Tibial nerve (tissue), 4 donors: ENCODE data around the gene SKA3. TPM values are rescaled to one million over a fixed set of nuclear protein-coding genes. Genes with fewer than 3 reads are reported as not detected.

Source experiments
- DNase-seq, 2 donors: peaks; one replicate each; pipeline ENCODE4 v3.0.0-alpha.2; 2019; ENCODE audit warnings: low spot score in 2 of 2
- H3K27ac ChIP-seq, 4 donors: fragments of 200-600 bp; sonication (generic) in 3 of 4; one replicate each; pipeline ENCODE4 v1.5.1; 2017 to 2019; ENCODE audit warnings: mild to moderate bottlenecking in 1 of 4
- H3K27me3 ChIP-seq, 2 donors: fragments of 200-600 bp; sonication (generic) in 1 of 2; one replicate each; pipeline versions ENCODE4 v1.5.1 to v1.6.0; 2017 to 2019
- H3K36me3 ChIP-seq, 3 donors: fragments of 200-600 bp; sonication (generic); one replicate each; pipeline ENCODE4 v1.5.1; 2018 to 2019
- H3K4me1 ChIP-seq, 4 donors: fragments of 200-600 bp; sonication (generic) in 3 of 4; one replicate each; pipeline ENCODE4 v1.5.1; 2017 to 2019
- H3K4me3 ChIP-seq, 4 donors: fragments of 200-600 bp; sonication (generic) in 3 of 4; one replicate each; pipeline ENCODE4 v1.5.1; 2017 to 2019; ENCODE audit warnings: mild to moderate bottlenecking in 1 of 4, moderate library complexity in 1 of 4
- H3K9me3 ChIP-seq, 4 donors: fragments of 200-600 bp; sonication (generic) in 3 of 4; one replicate each; pipeline ENCODE4 v1.5.1; 2017 to 2019
- EP300 ChIP-seq, 2 donors: sonication (generic); formaldehyde crosslinking; IDR thresholded peaks; one replicate each; pipeline ENCODE4 v1.6.1; 2017; ENCODE audit warnings: antibody characterized with exemption in 2 of 2, mild to moderate bottlenecking in 1 of 2
- POLR2A ChIP-seq, 2 donors: fragments of 450-650 bp; IDR thresholded peaks; one replicate each; pipeline ENCODE4 v1.6.1; 2017; ENCODE audit warnings: antibody characterized with exemption in 2 of 2, mild to moderate bottlenecking in 2 of 2, moderate library complexity in 2 of 2
- WGBS, 2 donors: methylation state at CpG; one replicate each; pipeline ENCODE4 v1.1.5; 2018; 5-methylcytosine and 5-hydroxymethylcytosine counted together
- total RNA-seq, 4 donors: library from RNA; depleted of rRNA; stranded (reverse); fragments of >200 nt; gene quantifications; one replicate each; pipeline ENCODE4 v1.1.0, GENCODE V29; 2016
- TF ChIP-seq, protein P1 (sequence below), 5 experiments: fragments of 200-600 bp in 3 of 5; fragments of 450-650 bp in 2 of 5; sonication (generic) in 3 of 5; IDR thresholded peaks; one replicate each; pipeline ENCODE4 v1.5.1; 2016 to 2019; ENCODE audit warnings: antibody characterized with exemption in 5 of 5, mild to moderate bottlenecking in 3 of 5, moderate library complexity in 2 of 5

Gene SKA3
- total RNA-seq, 4 donors from 2014 or later: 0.20 to 2.3 (median 0.26) TPM

DNA sequence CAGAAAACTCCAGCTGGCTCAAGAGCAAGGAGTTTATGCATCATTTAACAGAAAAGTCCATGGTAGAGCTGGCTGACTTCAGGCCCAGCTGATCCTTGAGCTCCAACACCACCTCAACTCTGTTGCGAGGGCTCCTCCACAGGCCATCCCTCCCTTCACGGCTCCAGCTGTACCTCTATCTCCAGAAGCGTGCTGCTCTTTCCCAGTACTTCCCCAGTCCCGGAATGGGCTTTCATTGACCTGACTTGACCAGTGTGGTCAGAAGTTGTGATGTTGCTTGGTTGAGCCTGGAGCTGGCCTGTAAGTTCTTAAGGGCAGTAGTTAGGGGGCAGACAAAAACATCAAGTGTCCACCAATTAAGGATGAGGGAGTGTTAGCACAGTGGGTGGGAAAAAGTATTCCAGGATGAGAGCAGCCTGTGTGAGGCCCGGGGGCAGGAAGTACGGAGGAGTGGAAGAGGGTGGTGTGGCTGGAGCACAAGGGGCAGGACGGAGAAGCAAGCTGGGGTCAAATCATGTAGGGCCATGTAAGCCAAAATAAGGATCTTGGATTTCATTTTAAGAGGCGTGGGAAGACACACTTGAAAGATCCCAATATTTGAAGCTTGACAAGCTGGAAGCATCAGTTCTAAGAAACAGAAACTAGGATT is 24.0 kb downstream of the SKA3 start:
- Histone ChIP-seq H3K27me3 (no peaks in the 10 kb centered on the region), H3K27ac (no peak overlapping the region), H3K36me3 (peaks cover 0 to 21% (median 0%) of the 10 kb centered on the region in 3 donors), H3K9me3 (no peaks in the 10 kb centered on the region), H3K4me1 (no peaks in the 10 kb centered on the region), H3K4me3 (no peak overlapping the region)
- no peak for TF ChIP-seq POLR2A (IDR thresholded peaks at IDR 0.05)
- TF ChIP-seq, protein P1, sequence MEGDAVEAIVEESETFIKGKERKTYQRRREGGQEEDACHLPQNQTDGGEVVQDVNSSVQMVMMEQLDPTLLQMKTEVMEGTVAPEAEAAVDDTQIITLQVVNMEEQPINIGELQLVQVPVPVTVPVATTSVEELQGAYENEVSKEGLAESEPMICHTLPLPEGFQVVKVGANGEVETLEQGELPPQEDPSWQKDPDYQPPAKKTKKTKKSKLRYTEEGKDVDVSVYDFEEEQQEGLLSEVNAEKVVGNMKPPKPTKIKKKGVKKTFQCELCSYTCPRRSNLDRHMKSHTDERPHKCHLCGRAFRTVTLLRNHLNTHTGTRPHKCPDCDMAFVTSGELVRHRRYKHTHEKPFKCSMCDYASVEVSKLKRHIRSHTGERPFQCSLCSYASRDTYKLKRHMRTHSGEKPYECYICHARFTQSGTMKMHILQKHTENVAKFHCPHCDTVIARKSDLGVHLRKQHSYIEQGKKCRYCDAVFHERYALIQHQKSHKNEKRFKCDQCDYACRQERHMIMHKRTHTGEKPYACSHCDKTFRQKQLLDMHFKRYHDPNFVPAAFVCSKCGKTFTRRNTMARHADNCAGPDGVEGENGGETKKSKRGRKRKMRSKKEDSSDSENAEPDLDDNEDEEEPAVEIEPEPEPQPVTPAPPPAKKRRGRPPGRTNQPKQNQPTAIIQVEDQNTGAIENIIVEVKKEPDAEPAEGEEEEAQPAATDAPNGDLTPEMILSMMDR (IDR thresholded peaks at IDR 0.05): no peak
- TF ChIP-seq EP300 (IDR thresholded peaks at IDR 0.05): no peak
- 66 to 68% methylated on average over 8 of the region's 8 CpGs for WGBS, 2 donors
- DNase-seq: no peak

DNA sequence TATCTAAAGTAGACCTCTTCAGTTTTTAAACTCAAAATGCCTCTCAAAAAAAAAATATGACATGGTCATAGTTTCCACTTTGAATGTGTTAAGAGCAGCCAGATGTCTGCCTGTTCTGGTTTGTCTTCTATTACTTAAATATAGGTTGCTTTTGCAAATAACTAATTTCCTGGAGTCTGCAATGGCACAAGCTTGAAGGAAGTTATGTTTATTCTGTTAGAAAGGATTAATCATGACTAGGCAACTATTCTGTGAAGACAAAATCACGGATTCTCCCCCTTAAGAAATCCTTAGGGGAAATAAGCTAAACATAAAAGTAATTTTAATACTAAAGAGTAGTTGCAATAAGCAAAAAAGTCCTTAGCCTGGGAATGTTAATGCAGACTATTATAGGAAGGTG is 26.3 kb downstream of the SKA3 start:
- H3K27me3 ChIP-seq: no peaks in the 10 kb centered on the region
- WGBS, 2 donors: 58 to 62% methylated on average over 1 of the region's 1 CpG
- H3K36me3 ChIP-seq: peaks cover 0 to 34% (median 0%) of the 10 kb centered on the region in 3 donors
- DNase-seq: no peak
- no peak overlapping the region for H3K27ac ChIP-seq
- H3K4me1 ChIP-seq: peaks cover 0 to 3% (median 0%) of the 10 kb centered on the region in 4 donors
- H3K4me3 ChIP-seq: no peak overlapping the region
- H3K9me3 ChIP-seq: no peaks in the 10 kb centered on the region
- TF ChIP-seq, protein P1 (IDR thresholded peaks at IDR 0.05): no peak
- TF ChIP-seq EP300 (IDR thresholded peaks at IDR 0.05) (no peak), POLR2A (IDR thresholded peaks at IDR 0.05) (no peak)

DNA sequence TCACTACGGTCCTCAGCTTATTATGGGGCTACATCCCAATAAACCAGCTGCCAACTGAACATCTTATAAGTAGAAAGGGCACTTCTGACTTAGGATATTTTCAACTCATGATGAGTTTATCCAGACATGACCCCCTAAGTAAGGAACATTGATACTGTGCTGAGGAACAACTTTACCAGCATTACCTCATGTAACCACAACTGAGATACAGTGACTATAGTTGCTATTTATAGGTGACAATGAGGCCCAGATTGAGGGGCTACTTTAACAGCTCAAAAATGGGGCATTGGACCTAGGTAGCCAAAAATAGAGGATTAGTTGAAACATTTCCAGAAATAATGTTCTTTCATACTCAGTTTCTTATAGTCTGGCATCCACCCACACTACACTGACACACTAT is 26.8 kb downstream of the SKA3 start:
- Histone ChIP-seq H3K4me1 (peaks cover 0 to 7% (median 0%) of the 10 kb centered on the region in 4 donors), H3K27ac (no peak overlapping the region), H3K4me3 (no peak overlapping the region), H3K9me3 (no peaks in the 10 kb centered on the region), H3K27me3 (no peaks in the 10 kb centered on the region), H3K36me3 (peaks cover 0 to 34% (median 0%) of the 10 kb centered on the region in 3 donors)
- no peak for TF ChIP-seq POLR2A (IDR thresholded peaks at IDR 0.05)
- TF ChIP-seq, protein P1 (IDR thresholded peaks at IDR 0.05): no peak
- 36 to 64% methylated on average over 1 of the region's 1 CpG for WGBS, 2 donors
- no peak for DNase-seq

DNA sequence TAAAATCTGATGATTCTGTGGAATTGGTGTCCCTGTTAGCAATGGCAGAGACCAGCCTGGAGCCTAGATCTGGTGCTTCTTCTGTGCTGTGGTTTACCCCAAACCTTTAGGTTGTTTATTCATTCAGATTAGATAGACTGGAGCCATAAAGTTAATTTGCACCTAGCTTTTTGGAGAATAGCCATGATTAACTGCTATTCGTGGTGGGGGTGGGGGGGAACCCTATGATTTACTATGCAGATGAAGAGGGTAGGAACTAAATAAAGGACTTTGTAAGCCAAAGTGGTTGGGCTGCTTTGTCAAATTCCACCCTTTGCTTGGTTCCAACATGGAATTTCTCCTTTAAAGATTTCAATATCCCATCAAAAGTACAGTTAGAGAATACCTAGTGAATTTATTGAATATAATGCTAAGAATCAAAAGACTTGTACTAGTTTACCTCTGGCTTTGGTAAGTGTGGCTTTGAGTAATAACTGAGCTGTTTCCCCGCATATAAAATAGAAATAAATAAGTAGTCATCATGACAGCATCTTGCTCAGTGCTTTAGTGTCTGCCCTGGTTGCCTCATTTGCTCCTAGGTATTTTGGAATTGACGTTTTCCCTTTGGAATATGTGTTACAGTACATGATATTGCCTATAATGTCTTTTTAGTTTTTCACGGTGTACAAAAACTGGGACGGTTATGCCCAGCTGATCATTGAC is 27.6 kb downstream of the SKA3 start:
- Histone ChIP-seq H3K4me1 (peaks cover 0 to 16% (median 2%) of the 10 kb centered on the region in 4 donors), H3K36me3 (peaks cover 0 to 38% (median 0%) of the 10 kb centered on the region in 3 donors), H3K9me3 (no peaks in the 10 kb centered on the region), H3K27ac (no peak overlapping the region), H3K4me3 (no peak overlapping the region), H3K27me3 (no peaks in the 10 kb centered on the region)
- TF ChIP-seq POLR2A (IDR thresholded peaks at IDR 0.05) (no peak), EP300 (IDR thresholded peaks at IDR 0.05) (no peak)
- TF ChIP-seq, protein P1 (IDR thresholded peaks at IDR 0.05): no peak
- no peak for DNase-seq
- 71 to 79% methylated on average over 5 of the region's 5 CpGs for WGBS, 2 donors

DNA sequence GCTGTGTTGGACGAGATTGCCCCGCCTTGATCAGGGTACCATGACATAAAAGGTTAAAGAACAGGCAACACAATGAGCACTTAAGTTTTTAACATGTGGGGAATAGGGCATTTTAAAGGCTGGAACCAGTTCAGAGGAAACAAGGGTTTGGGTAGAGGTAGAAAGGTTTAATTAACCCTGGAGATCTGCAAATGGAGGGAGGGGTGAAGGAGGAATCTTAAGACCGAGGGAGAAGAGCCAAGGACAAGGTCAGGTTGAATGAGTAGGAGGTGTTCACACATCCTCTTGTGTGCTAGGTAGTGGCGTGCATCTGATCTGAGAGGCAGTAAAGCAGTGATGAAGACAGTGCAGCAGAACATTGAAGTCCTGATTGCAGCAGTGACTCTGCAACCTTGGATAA is 28.5 kb downstream of the SKA3 start:
- H3K4me1 ChIP-seq: peaks cover 0 to 24% (median 4%) of the 10 kb centered on the region in 4 donors
- H3K36me3 ChIP-seq: peaks cover 0 to 46% (median 0%) of the 10 kb centered on the region in 3 donors
- no peaks in the 10 kb centered on the region for H3K27me3 ChIP-seq
- no peak overlapping the region for H3K4me3 ChIP-seq
- 67 to 71% methylated on average over 4 of the region's 4 CpGs for WGBS, 2 donors
- H3K9me3 ChIP-seq: no peaks in the 10 kb centered on the region
- no peak for TF ChIP-seq EP300 (IDR thresholded peaks at IDR 0.05)
- no peak for TF ChIP-seq POLR2A (IDR thresholded peaks at IDR 0.05)
- no peak for DNase-seq
- H3K27ac ChIP-seq: no peak overlapping the region
